Vagina (tissue), 2 donors: Measurements from ENCODE around the gene TOMM40.

Experiments used
- CTCF ChIP-seq, 3 experiments: fragments of 450-650 bp in 2 of 3; fragments of 200-600 bp in 1 of 3; sonication (generic) in 1 of 3; IDR thresholded peaks; one replicate each; pipeline ENCODE4 v1.5.1; 2017 to 2019; ENCODE audit warnings: antibody characterized with exemption in 3 of 3, mild to moderate bottlenecking in 2 of 3, moderate library complexity in 2 of 3
- POLR2A ChIP-seq, 2 donors: fragments of 450-650 bp; IDR thresholded peaks; one replicate each; pipeline ENCODE4 v1.6.1; 2017; ENCODE audit warnings: antibody characterized with exemption in 2 of 2, mild to moderate bottlenecking in 2 of 2, moderate library complexity in 2 of 2
- POLR2AphosphoS5 ChIP-seq, 2 donors: sonication (generic); formaldehyde crosslinking; IDR thresholded peaks; one replicate each; pipeline ENCODE4 v1.9.0; 2017; ENCODE audit warnings: antibody characterized with exemption in 2 of 2, mild to moderate bottlenecking in 2 of 2, low read depth in 1 of 2; ENCODE audit not compliant: insufficient read depth in 1 of 2

GRCh38 chr19:44927746-44928145 is 36.7 kb downstream of the TOMM40 start:
- TF ChIP-seq CTCF (IDR thresholded peaks at IDR 0.05) (no peak), POLR2A (IDR thresholded peaks at IDR 0.05) (no peak), POLR2AphosphoS5 (IDR thresholded peaks at IDR 0.05; ENCODE audit: insufficient read depth in 1 of 2, low read depth in 1 of 2) (no peak)
